Embryonic facial prominence (tissue), 1 donor: Measurements from ENCODE around the gene RNF187.
A peak's percentile ranks its signal among the peaks of the same experiment; 100 is the strongest.

Source experiments
- DNase-seq: peaks from one replicate; pipeline ENCODE4 v3.0.0-alpha.2; 2016; ENCODE audit errors: extremely low spot score

Gene RNF187

DNA sequence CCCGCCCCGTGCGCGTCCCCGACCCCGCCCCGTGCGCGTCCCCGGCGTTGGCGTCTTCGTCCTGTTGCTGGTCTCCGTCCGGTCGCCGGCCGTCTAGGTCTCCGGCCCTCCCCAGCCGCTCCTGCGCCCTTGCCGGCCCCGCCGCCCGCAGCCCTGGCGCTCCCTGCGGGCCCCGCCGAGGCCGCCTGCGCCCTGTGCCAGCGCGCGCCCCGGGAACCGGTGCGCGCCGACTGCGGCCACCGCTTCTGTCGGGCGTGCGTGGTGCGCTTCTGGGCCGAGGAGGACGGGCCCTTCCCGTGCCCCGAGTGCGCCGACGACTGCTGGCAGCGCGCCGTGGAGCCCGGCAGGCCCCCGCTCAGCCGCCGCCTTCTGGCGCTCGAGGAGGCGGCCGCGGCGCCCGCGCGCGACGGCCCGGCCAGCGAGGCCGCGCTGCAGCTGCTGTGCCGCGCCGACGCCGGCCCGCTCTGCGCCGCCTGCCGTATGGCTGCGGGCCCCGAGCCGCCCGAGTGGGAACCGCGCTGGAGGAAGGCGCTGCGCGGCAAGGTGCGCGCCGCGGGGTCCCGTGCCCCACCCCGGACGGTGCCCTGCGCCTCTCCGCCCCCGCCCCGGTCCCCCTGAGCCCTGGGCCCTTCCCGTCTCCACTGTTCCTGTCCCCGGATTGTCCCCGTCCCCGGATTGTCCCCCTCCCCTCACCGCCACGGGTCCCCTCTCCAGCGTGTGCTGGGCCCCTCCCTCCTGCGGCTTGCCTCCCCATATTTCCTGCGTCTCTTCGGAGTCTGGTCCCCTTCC, at the start of gene RNF187:
RNF187 (plus strand) TSS at position 47 of the 789 bp plus-strand sequence.
- DNase-seq = no peak

DNA sequence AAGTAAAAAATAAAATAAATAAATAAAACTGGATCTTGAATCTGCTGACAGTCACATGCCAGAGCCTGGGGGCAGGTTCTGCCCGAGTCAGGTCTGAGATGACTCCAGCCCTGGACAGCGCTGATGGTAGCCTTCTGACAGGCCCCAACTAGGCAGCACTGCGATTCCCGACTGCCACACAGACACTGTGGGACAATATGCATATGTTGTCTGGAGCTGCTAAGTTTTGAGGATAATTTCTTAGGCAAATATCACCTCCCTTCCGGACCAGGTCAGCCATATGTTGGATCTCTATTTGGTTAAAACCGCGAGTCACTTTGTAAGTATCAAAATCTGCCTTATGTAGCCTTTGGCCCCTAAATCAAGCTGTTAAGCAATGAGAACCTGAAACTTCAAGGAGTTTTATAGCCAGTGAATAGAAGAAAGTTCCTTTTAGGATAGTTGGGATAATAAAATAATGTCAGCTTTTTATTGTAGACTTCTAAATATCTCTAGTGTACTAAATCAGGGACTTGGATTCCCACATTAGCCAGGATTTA, 49.7 kb upstream of the RNF187 start:
- no peak for DNase-seq

DNA sequence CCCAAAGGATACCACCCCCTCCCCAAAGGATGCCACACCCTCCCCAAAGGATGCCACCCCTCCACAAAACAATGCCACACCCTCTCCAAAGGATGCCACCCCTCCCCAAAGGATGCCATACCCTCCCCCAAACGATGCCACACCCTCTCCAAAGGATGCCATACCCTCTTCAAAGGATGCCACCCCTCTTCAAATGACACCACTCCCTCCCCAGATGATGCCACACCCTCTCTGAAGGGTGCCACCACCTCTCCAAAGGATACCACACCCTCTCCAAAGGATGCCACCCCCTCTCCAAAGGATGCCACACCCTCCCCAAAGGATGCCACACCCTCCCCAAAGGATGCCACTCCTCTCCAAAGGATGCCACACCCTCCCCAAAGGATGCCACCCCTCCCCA, 48.9 kb upstream of the RNF187 start:
- DNase-seq = no peak

DNA sequence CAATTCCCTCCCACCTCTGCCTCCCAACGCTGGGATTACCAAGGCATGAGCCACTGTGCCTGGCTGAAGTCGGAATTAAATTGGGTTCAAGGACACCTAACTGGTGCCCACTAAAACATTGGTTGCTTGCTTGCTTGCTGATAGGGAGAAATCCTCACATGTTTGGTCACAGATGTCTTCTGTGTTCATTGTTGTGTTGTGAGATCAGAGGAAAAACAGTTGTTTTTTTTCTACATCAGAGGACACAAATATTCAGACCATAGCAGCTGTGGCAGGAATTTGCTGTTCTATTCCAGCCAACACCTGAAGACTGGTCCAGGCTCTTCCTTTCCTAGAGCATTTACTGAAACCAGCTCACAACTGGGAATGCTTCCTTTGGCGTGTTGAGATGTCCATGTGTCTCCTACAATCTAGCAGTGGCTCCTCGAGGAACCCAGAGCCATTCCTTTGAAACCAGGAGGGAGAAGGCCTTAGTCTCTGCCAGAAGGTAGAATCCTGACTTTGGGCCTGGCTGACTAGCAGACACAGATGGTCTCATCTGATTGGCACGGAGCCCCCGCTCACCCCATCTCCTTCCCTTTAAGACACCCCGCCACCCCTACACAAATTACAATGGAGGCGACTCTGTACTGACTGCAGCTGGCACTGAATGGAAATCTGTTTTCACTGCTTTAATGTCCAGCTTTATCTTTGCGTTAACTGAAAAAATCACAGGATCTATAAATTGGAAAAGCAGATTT, 46.3 kb upstream of the RNF187 start:
- no peak for DNase-seq

DNA sequence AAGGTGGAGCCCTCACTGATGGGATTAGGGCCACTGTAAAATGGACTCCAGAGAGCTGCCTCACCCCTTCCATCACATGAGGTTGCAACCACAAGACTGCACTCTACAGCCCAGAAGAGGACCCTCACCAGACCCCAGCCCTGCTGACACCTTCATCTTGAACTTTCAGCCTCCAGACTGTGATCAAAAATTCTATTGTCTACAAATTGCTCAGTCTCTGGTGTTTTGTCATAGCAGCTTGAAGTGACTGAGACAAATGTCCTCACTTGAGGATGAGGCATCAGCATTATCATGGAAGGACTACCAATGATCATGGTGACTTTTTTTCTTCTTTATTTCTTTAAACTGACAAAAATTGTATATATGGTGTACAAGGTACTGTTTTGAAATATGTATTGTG, 43.8 kb upstream of the RNF187 start:
- DNase-seq = no peak

DNA sequence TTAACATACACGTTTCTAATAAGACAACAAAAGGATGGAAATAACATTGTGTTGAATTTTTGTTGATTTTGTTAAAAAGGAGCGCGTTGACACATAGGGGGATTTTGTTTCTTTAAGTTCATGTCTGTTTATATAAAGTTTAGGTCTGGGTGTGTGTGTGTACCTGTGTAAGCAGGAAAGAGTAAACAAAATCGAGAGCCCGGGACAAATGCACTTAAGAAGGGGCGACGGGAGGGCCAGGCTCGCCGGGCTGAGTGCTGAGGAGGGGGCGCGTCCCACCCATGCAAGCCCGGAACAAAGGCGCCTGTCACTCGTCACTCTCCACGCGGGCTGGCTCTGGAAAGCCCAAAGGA, 41.7 kb upstream of the RNF187 start:
- DNase-seq = no peak

DNA sequence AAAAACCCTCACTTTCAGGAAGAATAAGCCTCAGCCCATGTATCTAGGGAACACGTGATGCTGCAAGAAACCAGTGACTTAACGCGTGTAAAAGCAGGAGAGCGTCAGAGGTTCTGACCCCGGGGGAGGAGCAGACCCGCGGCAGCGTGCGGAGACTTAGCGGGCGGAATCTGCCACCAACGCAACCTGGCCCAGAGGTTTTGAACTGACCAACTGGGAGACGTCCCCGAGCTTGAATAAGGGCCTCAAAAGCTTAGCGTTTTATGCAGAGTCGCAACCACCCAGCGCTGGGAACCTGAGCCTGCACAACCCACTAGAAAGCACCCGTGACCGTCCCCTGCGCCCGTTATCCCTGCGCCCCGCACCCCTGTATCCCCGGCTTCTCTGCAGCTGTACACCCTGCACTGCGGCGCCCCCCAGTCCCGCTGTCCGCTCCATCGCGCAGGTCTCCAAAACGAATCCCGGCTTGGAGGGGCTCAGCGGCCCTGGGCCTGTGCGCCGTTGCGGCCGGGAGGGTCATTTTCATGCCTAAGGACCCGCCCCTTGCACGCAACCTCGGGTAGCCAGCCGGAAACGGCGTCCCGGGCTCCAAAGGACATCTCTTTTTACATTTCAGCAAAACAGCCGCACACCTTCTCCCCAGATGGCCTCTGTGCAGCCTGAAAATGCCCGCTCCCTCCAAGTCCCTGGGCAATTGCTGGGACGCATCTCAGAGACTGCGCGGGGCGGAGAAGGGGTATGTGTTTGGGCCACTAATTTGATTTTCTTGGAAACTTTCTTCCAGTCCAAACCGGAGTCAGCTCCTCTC, 41.1 kb upstream of the RNF187 start:
- DNase-seq = no peak

DNA sequence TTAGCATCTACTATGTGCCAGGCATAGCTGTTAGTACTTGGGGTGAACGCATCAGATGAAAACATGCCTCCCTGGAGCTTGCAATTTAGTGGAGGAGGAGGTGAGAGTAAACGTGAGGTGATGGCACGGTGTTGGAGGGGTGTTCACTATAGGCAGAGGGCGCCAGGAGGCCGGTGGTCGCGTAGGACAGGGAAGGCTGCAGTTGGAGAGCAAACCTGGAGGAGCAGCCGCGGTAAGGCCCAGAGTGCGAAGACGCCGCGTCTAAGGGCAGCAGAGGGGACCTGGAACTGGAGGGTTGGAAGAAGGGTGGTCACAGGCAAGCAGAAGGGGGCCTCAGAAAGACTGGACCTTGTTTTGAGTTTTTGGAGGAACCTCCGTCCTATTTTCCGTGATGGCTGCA, 40.3 kb upstream of the RNF187 start:
- no peak for DNase-seq

DNA sequence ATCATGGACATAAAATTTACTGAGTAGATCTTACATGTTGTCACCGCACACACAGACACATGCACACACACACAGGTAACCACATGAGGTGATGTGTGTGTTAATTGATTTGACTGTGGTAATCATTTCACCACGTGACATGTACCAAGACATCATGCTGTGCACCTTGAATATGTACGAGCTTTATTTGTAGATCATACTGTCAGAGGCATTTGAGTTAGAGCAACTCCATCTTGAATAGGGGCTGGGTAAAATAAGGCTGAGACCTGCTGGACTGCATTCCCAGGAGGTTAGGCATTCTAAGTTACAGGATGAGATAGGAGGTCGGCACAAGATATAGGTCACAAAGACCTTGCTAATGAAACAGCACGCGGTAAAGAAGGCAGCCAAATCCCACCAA, 38.8 kb upstream of the RNF187 start:
- no peak for DNase-seq

DNA sequence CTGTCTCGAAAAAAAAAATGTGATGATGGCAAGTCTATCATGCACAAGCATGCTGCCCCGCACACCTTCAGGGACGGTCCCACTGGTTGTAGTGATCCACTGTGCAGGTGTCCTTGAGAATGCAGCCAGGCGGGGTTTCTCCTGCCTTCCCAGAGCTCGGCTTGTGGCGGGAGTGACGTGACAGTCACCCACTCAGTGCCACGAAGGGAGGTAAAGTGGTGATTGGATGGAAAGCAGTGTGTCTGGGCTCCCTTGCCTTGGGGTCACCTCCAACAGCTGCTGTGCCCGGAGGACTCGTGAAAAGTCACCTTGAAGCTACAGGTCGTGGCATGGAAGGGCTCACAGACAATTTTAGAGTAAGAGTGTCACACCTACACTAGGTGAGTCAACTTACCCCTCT, 37.0 kb upstream of the RNF187 start:
- no peak for DNase-seq

DNA sequence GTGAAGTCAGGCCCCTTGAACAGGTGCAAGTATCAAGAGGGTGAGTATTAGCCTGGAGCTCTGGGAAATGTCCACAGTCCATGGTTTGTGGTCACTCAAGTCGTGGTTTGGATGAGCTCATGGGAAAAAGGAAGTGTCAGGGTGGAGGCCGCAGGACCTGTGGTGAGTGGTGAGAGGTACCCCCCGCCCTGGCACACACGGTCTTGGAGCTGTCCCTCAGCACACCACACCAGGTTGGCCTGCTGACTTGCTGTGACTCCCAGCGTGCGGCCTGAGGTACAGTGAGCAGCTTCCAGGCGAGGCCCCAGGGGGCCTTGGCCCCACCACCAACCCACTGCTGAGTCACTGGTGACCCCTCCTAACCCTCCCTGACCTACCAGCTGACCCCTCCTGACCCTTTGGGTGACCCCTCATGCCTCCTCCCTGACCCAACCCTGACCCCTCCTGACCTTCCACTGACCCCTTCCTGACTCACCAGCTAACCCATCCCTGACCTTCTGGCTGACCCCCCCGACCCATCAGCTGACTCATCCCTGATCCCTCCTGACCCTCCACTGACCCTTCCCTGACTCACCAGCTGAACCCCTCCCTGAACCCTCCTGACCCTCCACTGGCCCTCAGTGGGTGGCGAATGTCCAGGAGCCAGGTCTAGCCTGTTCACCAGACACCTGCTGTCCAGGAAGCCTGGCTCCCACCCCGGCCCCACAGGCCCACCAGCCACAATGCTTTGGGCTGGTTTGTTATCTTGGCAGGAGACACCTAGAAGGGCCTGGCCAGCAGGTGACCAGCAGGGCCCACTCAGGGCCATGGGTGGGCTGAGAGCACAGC, 34.8 kb upstream of the RNF187 start:
- no peak for DNase-seq

DNA sequence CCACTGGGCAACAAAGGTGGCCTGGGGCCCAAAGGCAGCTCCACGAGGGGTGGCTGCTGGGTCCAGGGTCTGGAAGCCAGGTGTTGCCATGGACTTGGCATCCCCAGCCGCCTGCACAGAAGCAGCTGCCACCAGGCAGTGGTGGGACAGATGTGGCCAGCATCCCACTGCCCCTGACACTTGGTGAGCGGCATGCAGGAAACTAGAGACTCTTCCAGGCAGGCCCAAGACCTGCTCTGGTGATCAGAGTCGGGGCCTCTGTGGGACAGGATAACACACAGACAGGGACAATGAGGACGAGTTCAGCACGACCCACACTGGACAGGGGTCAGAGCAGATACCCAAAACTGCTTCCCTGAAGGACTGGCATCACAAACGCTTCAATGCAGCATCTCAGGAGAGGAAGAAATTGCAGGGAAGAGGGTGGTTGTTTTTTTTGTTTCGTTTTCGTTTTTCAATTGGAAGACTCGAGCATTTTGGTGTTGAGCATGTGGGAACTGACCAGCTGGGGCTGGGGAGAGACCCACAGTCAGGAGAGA, 34.1 kb upstream of the RNF187 start:
- no peak for DNase-seq

DNA sequence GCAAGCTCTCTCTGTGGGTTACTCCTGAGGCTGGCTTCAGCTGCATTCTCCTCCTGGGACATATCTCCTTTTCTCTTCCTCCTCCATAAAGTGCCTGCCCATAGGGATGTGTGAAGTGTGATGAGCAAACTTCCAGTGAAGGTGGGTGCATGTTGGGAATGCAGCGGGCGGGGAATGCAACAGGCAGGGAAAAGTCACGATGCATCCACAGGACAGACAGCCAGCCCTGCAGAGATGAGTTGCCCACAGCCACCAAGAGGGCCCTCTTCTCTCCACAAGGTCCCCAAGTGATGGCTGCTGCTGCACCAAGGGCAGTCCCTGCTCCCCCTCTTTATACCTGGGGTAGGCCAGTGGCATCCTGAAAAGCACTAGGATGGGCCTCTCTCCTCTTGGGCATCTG, 33.6 kb upstream of the RNF187 start:
- DNase-seq = no peak

DNA sequence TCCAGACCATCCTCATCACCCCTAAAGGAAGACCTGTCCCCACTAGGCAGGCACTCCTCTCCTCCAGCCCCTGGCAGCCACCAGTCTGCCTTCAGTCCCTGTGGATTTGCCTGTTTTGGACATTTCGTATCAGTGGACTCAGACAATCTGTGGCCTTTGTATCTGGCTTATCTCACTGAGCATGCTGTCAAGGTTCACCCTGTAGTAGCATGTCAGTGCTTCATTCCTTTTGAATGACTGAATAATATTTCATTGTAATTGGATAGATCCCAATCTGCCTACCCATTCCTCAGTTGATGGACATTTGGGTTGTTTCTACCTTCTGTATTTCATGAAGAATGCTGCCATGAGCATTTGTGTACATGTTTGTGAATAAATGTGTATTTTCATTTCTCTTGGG, 32.9 kb upstream of the RNF187 start:
- DNase-seq = no peak

DNA sequence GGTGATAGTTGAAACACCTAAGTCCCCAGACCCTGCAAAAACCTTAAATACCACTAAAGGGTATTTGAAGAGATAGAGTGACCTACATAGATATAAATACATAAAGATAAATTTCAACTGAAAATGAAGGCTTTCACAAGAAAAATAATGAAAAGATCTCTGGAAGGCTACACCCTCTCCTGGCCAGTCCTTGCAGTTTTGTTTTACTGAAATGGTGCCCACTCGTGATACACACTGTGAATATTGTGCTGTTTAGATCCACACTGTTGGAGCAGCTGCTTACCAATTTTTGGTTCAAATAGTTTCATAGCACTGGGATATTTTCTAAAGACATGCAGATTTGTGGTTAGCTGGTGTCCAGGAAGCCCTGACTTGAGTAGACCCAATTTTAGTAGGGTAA, 31.5 kb upstream of the RNF187 start:
- DNase-seq = no peak

DNA sequence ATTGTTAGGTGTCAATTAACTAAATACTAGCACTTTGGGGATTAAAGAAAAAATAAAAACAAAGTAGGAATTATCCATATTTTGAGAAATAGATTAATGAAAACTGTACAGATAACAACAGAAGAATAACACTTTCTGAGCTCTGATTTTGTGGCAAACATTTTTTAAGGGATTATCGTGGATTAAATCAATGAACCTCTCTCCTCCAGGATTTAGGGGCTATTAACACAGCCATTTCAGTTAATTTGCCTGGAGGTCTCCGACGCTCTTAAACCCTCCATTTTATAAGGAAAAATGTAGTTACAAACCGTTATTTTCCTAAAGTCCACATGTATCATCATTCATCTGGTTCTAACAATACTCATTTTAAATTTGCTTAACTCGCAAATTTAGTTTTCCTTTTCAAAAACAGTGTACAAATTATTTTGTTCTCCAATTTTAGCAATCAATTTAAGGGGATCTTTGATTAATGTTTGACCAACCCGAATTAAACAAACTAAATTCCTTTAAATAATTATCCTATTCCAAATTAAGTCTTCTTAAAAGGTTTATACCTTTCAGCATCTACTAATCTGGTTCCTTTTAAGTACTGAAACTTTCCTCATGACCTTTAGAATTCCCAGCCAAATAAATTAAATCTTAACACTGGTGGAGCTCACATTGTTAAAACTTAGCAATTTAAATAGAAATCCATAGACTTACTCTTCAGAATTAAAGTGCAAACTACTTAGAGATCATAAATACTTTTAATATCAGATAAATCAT, 30.7 kb upstream of the RNF187 start:
- no peak for DNase-seq

DNA sequence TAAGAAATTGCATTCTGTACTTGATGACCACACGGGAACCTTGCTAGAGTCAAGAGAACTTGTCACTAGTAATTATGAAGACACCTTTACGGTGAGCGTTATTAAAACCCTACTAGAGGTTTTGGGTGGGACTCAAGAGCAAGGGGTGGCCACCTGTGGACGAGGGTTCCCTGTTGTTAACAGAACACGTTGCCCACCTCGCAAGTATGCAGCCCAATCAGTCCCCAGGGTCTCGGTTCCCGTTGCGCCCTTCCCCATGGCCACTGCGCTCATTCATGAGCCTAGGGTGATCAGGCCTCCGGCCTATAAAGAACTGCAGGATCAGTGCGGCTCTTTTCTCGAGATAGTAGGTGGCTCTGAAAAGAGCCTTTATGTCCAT, 30.2 kb upstream of the RNF187 start:
- DNase-seq = no peak

DNA sequence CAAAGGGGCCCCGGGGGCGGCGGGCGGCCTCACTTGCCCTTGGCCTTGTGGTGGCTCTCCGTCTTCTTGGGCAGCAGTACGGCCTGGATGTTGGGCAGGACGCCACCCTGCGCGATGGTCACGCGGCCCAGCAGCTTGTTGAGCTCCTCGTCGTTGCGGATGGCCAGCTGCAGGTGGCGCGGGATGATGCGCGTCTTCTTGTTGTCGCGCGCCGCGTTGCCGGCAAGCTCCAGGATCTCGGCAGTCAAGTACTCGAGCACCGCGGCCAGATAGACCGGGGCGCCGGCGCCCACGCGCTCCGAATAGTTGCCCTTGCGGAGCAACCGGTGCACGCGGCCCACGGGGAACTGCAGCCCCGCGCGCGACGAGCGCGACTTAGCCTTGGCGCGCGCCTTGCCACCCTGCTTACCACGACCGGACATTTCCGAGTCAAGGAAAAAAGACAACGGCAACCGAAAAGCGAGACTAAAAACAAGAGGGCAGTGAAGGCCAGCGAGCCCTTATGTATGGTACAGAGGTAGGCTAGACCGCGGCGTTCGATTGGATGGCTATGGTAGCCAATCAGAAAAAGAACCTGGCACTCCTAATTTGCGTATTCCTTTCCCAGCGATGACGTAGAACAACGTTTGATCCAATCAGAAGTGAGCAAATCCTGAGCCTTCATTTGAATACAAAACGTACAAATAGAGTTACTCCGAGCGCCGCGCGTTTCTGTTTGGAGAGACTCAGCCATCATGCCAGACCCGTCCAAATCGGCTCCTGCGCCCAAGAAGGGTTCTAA, 29.6 kb upstream of the RNF187 start:
- DNase-seq = peak; percentile 95

DNA sequence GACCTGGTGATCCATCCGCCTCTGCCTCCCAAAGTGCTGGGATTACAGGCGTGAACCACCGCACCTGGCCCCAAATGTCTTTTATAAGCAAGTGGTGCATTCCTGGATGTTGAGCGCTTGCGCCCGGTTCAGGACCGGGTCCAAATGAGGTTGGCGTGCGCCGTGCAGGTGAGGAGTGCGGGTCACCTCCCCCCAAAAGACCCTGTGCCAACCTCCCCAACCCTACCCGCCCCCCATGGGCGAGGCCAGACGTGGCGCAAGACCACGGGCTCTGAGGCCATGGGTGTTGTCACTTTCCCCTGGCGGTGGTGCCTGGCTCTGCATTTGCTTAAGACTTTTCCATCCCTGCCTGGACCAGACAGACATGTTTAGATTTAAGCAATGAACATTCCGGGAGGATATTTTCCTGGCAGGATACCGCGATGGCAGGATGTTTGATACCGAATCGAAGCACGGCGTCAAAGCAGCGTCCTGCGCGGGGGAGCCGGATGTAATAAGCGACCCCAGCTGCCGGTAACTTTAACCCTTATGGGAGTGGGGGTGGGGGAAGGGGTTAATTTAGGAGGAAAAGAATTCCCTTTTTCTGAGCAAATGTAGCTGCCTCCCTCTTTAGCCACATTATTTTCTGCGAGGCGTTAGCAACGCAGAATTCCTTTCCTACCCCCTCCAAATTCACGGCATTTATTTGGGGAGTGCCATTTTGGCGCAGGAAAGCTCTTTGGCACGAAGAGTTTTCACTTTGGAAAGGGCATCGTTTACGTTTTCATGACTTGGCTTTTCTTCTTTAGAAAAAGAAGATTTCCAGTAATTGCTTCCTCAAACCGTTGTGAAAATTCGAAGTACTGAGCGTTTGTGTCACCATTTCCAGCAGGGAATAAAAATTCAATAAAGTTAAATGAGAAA, 27.8 kb upstream of the RNF187 start:
- peak; percentile 31 for DNase-seq
